AG04450 (cell line): ENCODE measurements around the gene DKKL1. TPM values are rescaled to one million over a fixed set of nuclear protein-coding genes. Genes with fewer than 3 reads are reported as not detected.

Source experiments
- CTCF ChIA-PET: fragments of 300-600, 350-600 bp; formaldehyde crosslinking; extraction: SDS; loops from one replicate; lab custom pipeline; 2022; ENCODE audit warnings: antibody characterized with exemption, inconsistent platforms; lab: Charles Lee
- POLR2A ChIA-PET: fragments of 350-600 bp; formaldehyde crosslinking; extraction: SDS; loops from one replicate; lab custom pipeline; 2021; ENCODE audit warnings: antibody characterized with exemption, inconsistent platforms; lab: Yijun Ruan, JAX
- DNase-seq: peaks from one replicate; pipeline ENCODE4 v3.0.0-alpha.2; 2011; ENCODE audit warnings: low read depth, low spot score
- H3K27ac ChIP-seq: one replicate; pipeline ENCODE4 v1.5.1; 2012; ENCODE audit warnings: low read depth, low read length, control low read depth
- H3K27me3 ChIP-seq: one replicate; pipeline ENCODE4 v1.6.0; 2012; ENCODE audit warnings: low read length; ENCODE audit not compliant: control insufficient read depth, insufficient read depth
- H3K4me3 ChIP-seq: 2 replicates; pipeline ENCODE4 v1.5.1; 2011; ENCODE audit warnings: mild to moderate bottlenecking, low read depth, low read length, control low read depth
- H3K9me3 ChIP-seq: 2 replicates; pipeline ENCODE4 v1.5.1; 2012; ENCODE audit warnings: low read length; ENCODE audit not compliant: control insufficient read depth, insufficient read depth
- CTCF ChIP-seq: IDR thresholded peaks from 2 replicates; pipeline ENCODE4 v1.5.1; 2011; ENCODE audit warnings: low read depth, low read length, control low read depth, inconsistent platforms
- polyA plus RNA-seq: library from polyadenylated mRNA; depleted of rRNA; stranded (reverse); fragments of >200 nt; gene quantifications from 2 replicates; pipeline ENCODE4 v1.2.3, GENCODE V29; 2011; rRNA removed

DKKL1 gene
- polyA plus RNA-seq, 1 experiment: 0.14 TPM

DNA sequence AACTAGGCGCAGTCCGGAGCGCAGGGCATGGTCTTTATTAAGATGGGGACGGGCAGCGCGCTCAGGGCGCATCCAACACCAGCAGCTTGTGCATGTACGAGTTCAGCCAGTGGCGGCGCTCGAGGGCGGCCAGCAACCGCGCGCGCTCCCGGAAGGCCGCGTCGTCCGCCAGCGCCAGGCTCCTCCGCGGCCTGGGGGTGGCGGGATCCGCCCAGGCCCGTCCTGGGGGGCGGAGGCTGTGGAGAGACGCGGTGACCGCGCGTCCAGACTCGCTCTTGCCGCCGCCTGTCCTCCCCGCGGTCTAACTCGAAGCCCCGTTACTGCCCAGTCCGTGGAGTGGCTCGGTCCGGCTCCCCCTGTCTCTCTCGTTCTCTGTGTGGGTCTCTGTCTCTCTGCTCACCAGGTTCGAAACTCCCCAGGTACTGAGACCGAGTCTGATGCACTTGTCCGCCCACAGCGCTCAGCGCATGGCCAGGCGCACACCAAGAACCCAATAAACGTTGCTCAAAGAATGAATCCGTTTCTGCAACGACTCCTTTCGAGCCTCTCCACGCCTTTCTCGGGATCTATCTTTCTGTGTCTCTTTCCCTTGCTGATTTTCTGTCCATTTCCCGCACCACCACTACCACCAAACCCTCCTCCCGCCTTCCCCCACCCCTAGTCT is 58.9 kb downstream of the DKKL1 start:
- ChIA-PET POLR2A (no interaction called here), CTCF (no interaction called here)
- TF ChIP-seq CTCF: 0 out of 2 replicates have a peak, but pooled peaks have one; percentile 22

DNA sequence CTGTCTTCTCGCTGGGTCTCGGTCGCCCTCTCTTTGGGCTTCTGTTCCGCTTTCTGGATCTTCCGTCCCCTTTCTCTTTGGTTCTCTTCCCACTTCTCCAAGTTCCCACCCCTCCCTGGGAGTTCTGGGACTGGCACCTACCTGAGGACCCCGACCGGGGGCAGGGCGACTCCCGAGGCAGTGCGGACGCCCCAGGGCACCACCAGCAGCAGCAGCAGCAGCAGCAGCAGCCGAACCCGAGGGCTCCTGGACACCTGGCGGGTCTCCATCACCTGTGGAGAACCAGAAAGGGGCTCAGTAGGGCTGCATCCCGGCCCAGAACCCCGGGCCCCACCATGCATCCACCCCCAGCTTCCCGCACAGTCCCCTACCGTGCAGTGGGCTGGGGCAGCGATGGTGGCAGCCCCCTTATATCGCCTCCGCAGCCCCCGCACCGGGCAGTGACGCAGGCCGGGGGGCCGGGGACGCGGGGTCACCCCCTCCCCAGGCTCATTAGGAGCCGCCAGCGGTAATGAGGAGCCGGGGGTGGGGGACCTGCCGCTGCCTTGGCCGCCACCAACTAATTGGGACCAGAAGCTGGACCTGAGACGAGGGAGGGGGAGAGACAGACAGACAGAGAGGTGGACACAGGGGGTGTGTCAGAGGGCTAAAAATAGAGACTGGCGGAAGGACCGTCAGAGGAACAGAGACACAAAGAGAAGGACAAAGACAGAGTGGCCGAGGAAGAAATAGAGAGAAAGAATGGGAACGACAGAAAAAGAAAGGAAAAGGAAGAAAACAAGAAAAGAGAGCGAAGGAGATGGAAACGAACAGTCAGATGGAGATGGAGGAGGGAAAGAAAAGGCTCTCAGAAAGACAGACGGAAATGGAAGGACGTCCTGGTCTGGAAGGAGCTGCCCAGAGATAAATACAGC is 59.7 kb downstream of the DKKL1 start, which contains the start of gene PTH2:
Gene PTH2 (minus strand): TSS at position 371 of the 914 bp plus-strand sequence. CDS start 102 bp downstream, at position 269.
- TF ChIP-seq CTCF: no peak
- peaks cover 4% of the 10 kb centered on the region; the same call in 1 of the 2 replicates for H3K9me3 ChIP-seq
- no peak for DNase-seq
- CTCF ChIA-PET: no interaction called here
- H3K4me3 ChIP-seq: no peak within 1 kb of the TSS
- POLR2A ChIA-PET: no interaction called here
- H3K27me3 ChIP-seq: peaks cover 91% of the 10 kb centered on the region
- H3K27ac ChIP-seq: no peak within 1 kb of the TSS

More for the DNA sequence above, 58.9 kb downstream of the DKKL1 start:
- H3K27me3 ChIP-seq: peaks cover 89% of the 10 kb centered on the region
- peaks cover 4% of the 10 kb centered on the region; the same call in 1 of the 2 replicates for H3K9me3 ChIP-seq
- DNase-seq: no peak
- no peak overlapping the region for H3K27ac ChIP-seq
- no peak overlapping the region for H3K4me3 ChIP-seq

GRCh38 chr19:49423985-49424303 is 60.3 kb downstream of the DKKL1 start:
- TF ChIP-seq CTCF: no peak
- ChIA-PET POLR2A (no interaction called here), CTCF (no interaction called here)
- Histone ChIP-seq H3K27me3 (peaks cover 93% of the 10 kb centered on the region), H3K9me3 (peaks cover 4% of the 10 kb centered on the region; the same call in 1 of the 2 replicates), H3K27ac (no peak overlapping the region), H3K4me3 (no peak overlapping the region)
- DNase-seq: no peak

Other genes with a start within 250 kb of the DKKL1 start
- gene LIN7B, start 249.5 kb upstream of the DKKL1 start, polyA plus RNA-seq: 4.2 and 4.9 TPM in 2 replicates
- 0.36 and 0.50 TPM in 2 replicates for gene C19orf73, start 244.7 kb upstream of the DKKL1 start, polyA plus RNA-seq
- 0.52 and 0.63 TPM in 2 replicates for gene PPFIA3, start 244.3 kb upstream of the DKKL1 start, polyA plus RNA-seq
- 0.06 TPM in 1 of 2 replicates, not detected in the other for gene HRC, start 208.5 kb upstream of the DKKL1 start, polyA plus RNA-seq
- gene TRPM4, start 206.1 kb upstream of the DKKL1 start, polyA plus RNA-seq: 4.3 and 6.3 TPM in 2 replicates
- gene SLC6A16, start 38.7 kb upstream of the DKKL1 start, polyA plus RNA-seq: 1.5 and 1.6 TPM in 2 replicates
- not detected in 2 replicates for gene CD37, start 28.5 kb upstream of the DKKL1 start, polyA plus RNA-seq
- gene TEAD2, start 1.5 kb upstream of the DKKL1 start, polyA plus RNA-seq: 32.8 and 41.7 TPM in 2 replicates
- gene KASH5, start 24.4 kb downstream of the DKKL1 start, polyA plus RNA-seq: not detected in 2 replicates
- not detected in 2 replicates for gene PTH2, start 59.6 kb downstream of the DKKL1 start, polyA plus RNA-seq
- not detected in 2 replicates for gene GFY, start 61.5 kb downstream of the DKKL1 start, polyA plus RNA-seq
- 0.02 and 0.04 TPM in 2 replicates for gene SLC17A7, start 77.7 kb downstream of the DKKL1 start, polyA plus RNA-seq
- 60.3 and 62.5 TPM in 2 replicates for gene PIH1D1, start 87.9 kb downstream of the DKKL1 start, polyA plus RNA-seq
- gene ALDH16A1, start 89.3 kb downstream of the DKKL1 start, polyA plus RNA-seq: 4.1 and 4.3 TPM in 2 replicates
- 3.7 and 5.9 TPM in 2 replicates for gene FLT3LG, start 110.3 kb downstream of the DKKL1 start, polyA plus RNA-seq
- gene RPL13A, start 123.7 kb downstream of the DKKL1 start, polyA plus RNA-seq: 3,816 and 4,938 TPM in 2 replicates
- 1,562 and 2,122 TPM in 2 replicates for gene RPS11, start 132.6 kb downstream of the DKKL1 start, polyA plus RNA-seq
- 46.1 and 68.1 TPM in 2 replicates for gene FCGRT, start 148.8 kb downstream of the DKKL1 start, polyA plus RNA-seq
- 14.7 and 29.4 TPM in 2 replicates for gene RCN3, start 164.1 kb downstream of the DKKL1 start, polyA plus RNA-seq
- gene NOSIP, start 216.7 kb downstream of the DKKL1 start, polyA plus RNA-seq: 43.9 and 77.5 TPM in 2 replicates
- 0.31 and 0.35 TPM in 2 replicates for gene PRRG2, start 217.4 kb downstream of the DKKL1 start, polyA plus RNA-seq
- 0.36 and 0.66 TPM in 2 replicates for gene PRR12, start 227.3 kb downstream of the DKKL1 start, polyA plus RNA-seq